Stimulated activated CD8-positive, alpha-beta memory T cell treated with anti-CD3 and anti-CD28 coated beads, Interleukin-15, amount 100 ng/mL, for 4 hours (primary cell): ENCODE measurements around the gene VENTX.

Experiments used
- DNase-seq, 2 donors: peaks; one replicate each; pipeline ENCODE4 v3.0.0-alpha.2; 2020; ENCODE audit warnings: low read depth in 2 of 2

VENTX gene

GRCh38 chr10:133271521-133272300 lies 34.1 kb downstream of the VENTX start:
- DNase-seq: no peak

GRCh38 chr10:133272301-133272963 lies 34.8 kb downstream of the VENTX start:
- no peak for DNase-seq

GRCh38 chr10:133272964-133273420 lies 35.3 kb downstream of the VENTX start:
- no peak for DNase-seq

GRCh38 chr10:133273534-133274143 lies 36.0 kb downstream of the VENTX start:
- DNase-seq: no peak

GRCh38 chr10:133274751-133275683 lies 37.4 kb downstream of the VENTX start:
- peak; percentile 72 to 75 for DNase-seq

- DNase-seq: no peak
Measured at GRCh38 chr10:133275684-133276092, 38.0 kb downstream of the VENTX start.

- no peak for DNase-seq
Measured at GRCh38 chr10:133276100-133276434, 38.4 kb downstream of the VENTX start.

- peak in 1 of 2 donors; percentile 39 for DNase-seq
Measured at GRCh38 chr10:133276435-133277201, 39.0 kb downstream of the VENTX start, which contains the start of gene ADAM8. ADAM8 (minus strand) TSS chr10:133276868; CDS start chr10:133276817, 51 bp downstream.

GRCh38 chr10:133277277-133277992 lies 39.8 kb downstream of the VENTX start:
- DNase-seq: no peak

- DNase-seq: no peak
Measured at GRCh38 chr10:133277993-133278576, 40.4 kb downstream of the VENTX start.

- DNase-seq: peak; percentile 34 to 50
Measured at GRCh38 chr10:133278577-133279265, 41.1 kb downstream of the VENTX start.

- no peak for DNase-seq
Measured at GRCh38 chr10:133279326-133280226, 41.9 kb downstream of the VENTX start.

GRCh38 chr10:133280391-133281059 lies 42.9 kb downstream of the VENTX start:
- DNase-seq: no peak

- DNase-seq: no peak
Measured at GRCh38 chr10:133281084-133281483, 43.4 kb downstream of the VENTX start.

- no peak for DNase-seq
Measured at GRCh38 chr10:133281628-133282372, 44.1 kb downstream of the VENTX start.

- DNase-seq: no peak
Measured at GRCh38 chr10:133282846-133283390, 45.3 kb downstream of the VENTX start.

- no peak for DNase-seq
Measured at GRCh38 chr10:133283931-133284330, 46.3 kb downstream of the VENTX start.
